ENCODE data around the gene CTTNBP2.
"Not testable (repeated sequence)": the region's sequence is repeated elsewhere in the genome, so short reads cannot be mapped to it uniquely, and the experiment has no call there.

The CTTNBP2 gene

DNA sequence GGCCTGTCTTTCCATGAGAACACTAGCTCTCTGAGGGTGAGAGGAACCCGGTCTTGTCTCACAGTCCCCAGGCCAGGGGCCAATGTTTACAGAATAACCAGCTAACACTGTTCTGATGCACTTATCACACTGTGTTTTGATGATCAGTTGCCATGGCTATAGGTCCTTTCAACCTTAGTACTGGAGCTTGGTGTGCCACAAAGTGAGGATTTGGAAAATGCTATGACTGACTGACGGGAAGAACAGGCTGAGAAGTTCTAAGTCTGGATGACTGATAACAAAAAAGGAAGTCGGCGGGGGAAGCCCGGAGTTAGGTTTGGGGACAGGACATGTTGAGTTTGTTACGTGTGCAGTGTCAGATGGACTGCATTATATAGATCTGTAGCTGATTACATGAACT is 141.8 kb downstream of the CTTNBP2 start:
- no peak for DNase-seq (ENCODE audit: low spot score)

GRCh38 chr7:117730390-117730789 is 142.9 kb downstream of the CTTNBP2 start:
- DNase-seq (ENCODE audit: low spot score), result no peak

GRCh38 chr7:117728890-117729624 is 144.2 kb downstream of the CTTNBP2 start:
- DNase-seq (ENCODE audit: low spot score), result no peak

DNA sequence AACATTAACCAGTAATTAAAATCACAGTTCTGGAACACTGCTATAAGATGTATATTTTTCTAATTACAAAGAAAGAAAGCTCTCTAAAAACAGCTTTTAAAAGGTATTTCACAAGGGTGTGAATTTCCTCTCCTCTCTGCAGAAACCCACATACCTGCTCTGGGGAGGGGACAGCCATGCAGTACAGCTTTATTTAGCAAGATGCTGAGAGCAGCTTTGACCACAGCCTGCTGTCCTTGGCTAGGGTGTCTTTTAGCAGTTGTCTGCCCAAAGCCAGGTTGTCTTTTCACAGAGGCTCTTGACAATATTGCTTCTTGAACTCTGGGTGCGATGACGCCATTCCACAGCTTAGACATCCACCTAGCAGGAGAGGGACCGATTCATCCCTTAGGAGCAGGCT is 148.3 kb downstream of the CTTNBP2 start:
- no peak for DNase-seq (ENCODE audit: low spot score)

- DNase-seq (ENCODE audit: low spot score), result no peak
Observed at GRCh38 chr7:117719377-117719776, 153.9 kb downstream of the CTTNBP2 start.

DNA sequence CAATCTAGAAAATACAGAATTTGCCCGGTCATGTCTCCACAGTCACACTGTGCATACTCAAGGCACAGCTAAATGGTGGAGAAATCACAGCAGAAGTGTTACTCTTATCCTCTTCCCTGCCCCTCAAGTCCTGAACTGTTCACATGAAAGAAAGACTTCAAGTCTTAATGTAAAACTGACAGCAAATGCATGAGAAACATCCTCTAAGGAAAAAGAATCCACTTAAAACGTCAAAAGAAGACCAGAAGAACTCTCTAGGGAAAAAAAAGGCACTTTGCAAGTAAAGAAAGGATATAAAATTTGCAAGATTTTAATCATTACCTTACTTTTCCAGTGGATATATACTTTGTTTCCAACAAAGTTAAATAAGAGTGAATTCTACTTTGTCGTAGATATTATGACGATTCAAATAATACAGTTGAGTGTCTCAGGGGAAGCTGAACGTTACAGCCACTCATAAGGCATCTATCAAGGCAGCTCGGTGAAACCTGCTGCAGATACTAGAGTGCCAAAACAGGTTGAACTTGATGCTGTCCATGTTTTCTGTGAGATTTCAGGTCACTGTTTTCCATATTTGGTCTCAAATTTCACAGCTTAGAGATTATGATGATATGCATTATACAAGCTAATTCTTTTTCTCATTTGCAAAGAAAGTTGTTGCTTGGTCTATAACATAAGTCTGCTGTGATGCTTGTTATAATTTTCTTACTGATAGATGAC is 155.0 kb downstream of the CTTNBP2 start:
- no peak for DNase-seq (ENCODE audit: low spot score)

GRCh38 chr7:117717357-117717756 is 155.9 kb downstream of the CTTNBP2 start:
- no peak for DNase-seq (ENCODE audit: low spot score)

- no peak for DNase-seq (ENCODE audit: low spot score)
Observed at GRCh38 chr7:117716707-117717299, 156.4 kb downstream of the CTTNBP2 start.

DNA sequence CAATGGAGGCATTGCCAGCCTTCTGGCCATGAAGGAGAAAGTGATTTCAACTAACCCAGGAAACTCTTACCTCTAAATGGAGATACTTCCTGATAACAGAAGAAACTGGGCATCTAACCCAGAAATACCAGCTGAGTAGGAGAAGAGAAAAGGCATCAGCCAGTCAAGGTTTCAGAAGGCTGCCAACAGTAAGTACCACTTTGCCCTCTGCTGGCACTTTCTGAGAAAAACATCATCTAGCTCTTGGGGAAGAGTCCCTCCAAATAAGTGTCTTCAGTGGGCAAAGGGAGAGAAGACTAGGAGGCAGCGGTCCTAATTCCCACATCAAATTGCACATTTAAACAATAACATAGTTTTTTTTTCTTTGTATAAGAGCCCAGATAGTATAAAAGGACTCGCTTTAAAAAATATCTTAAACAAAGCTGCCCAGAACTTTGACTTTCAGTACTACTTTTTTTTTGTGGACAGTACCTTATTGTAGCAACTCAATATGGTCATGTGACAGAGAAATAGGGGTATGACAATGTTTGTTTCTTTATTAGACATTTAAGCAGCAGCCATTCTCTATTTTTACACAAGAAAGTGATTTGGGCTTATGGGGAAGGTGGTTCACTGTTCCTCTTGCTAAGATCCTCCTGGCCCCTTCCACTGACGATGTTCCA is 157.3 kb downstream of the CTTNBP2 start:
- peak; percentile 26 for DNase-seq (ENCODE audit: low spot score)

GRCh38 chr7:117711556-117711955 is 161.7 kb downstream of the CTTNBP2 start:
- no peak for DNase-seq (ENCODE audit: low spot score)

- not testable (repeated sequence) for DNase-seq (ENCODE audit: low spot score)
Observed at GRCh38 chr7:117708173-117708572, 165.1 kb downstream of the CTTNBP2 start.

- DNase-seq (ENCODE audit: low spot score), result no peak
Observed at GRCh38 chr7:117707080-117707479, 166.2 kb downstream of the CTTNBP2 start.

- DNase-seq (ENCODE audit: low spot score), result no peak
Observed at GRCh38 chr7:117706210-117706609, 167.0 kb downstream of the CTTNBP2 start.

GRCh38 chr7:117705630-117706029 is 167.6 kb downstream of the CTTNBP2 start:
- no peak for DNase-seq (ENCODE audit: low spot score)

- no peak for DNase-seq (ENCODE audit: low spot score)
Observed at GRCh38 chr7:117704063-117704462, 169.2 kb downstream of the CTTNBP2 start.

DNA sequence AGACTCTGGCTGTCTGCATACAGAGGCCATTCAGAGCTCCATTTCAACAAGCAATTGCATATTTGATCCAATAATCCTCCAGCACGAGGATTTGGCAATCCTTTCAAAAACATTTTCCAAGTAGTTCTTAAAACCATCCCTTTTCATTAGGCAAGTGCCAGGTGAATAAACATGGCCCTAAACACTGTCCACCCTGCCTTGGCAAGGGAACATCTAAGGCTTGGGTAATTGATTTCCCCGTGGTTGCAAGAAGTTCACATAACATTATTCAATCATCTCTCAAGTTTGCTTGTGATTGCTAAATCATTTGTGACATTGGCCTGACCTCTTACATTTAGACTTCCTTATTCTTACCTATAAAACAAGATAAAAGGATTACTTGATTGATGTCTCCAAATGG is 175.2 kb downstream of the CTTNBP2 start:
- no peak for DNase-seq (ENCODE audit: low spot score)

- DNase-seq (ENCODE audit: low spot score), result no peak
Observed at GRCh38 chr7:117692338-117692737, 180.9 kb downstream of the CTTNBP2 start.

DNA sequence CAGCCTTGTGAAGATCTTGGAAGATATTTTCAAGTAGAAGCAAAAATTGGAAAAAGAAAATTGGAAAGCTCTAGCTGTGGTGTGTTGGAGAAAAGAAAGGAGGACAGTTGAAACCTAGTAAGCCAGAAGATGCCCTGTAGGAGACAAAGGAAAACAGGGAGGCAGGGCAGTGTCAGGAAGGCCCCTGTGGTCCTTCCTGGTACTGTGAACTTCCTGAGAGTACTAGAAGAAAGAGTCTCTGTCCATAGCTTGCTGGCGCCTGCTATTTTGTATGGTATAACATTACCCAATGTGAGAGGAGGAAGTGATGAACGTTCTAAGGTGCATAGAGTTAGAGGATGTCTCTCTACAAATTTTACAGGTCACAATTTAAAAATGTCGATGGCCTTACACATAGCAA is 183.1 kb downstream of the CTTNBP2 start:
- no peak for DNase-seq (ENCODE audit: low spot score)

DNA sequence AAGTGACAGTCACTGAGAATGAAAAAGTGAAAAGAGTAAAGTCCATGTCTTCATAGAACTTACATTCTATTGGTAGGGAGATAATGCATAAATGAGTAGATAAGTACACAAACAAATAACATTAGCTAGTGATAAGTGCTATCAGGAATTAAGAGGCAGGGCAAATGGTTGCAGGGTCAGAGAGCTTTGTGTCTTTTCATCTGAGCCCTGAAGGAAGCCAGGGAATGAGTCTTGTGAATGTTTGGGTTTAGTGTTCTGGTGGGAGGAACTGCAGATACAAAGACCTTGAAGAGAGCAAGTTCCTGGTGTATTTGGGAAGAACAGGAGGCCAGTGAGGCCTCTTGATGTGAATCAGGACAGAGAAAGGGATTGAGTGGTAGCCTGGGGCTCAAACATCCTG is 183.8 kb downstream of the CTTNBP2 start:
- no peak for DNase-seq (ENCODE audit: low spot score)

DNA sequence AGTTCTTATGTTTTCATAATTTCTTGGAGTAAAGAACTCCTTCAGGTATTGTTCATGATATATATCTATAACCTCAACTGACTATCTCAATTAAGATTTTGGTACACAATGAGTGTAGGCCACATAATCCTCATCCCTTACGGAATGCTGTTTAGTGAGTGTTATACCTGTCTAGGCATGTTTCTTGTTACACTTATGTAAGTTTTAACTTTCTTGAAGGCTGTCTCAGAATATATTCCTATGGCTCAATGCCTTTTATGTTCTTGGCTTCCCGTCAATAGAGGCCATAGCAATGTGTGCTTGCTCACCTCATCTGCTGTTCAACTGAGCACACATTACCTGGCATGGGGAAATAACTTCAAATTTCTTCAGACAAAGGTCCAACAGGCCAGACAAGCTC is 185.1 kb downstream of the CTTNBP2 start:
- no peak for DNase-seq (ENCODE audit: low spot score)

GRCh38 chr7:117686311-117686935 is 186.8 kb downstream of the CTTNBP2 start:
- no peak for DNase-seq (ENCODE audit: low spot score)

- no peak for DNase-seq (ENCODE audit: low spot score)
Observed at GRCh38 chr7:117685795-117686194, 187.4 kb downstream of the CTTNBP2 start.

All from kidney capillary endothelial cell (primary cell).